GM21576 (cell line): ENCODE measurements around the gene TRIM33.
A peak's percentile ranks its signal among the peaks of the same experiment; 100 is the strongest.

ENCODE experiments used
- ATAC-seq: cut with Tn5 transposase; IDR thresholded peaks from one replicate; pipeline ENCODE4 v1.9.1; 2021; ENCODE audit warnings: mild to moderate bottlenecking, moderate library complexity; ENCODE audit not compliant: unreplicated experiment

The TRIM33 gene

GRCh38 chr1:114511032-114511785 lies at the start of gene TRIM33:
Gene TRIM33 (minus strand): TSS chr1:114511203. CDS start chr1:114511076, 127 bp downstream.
- peak; percentile 69 for ATAC-seq

DNA sequence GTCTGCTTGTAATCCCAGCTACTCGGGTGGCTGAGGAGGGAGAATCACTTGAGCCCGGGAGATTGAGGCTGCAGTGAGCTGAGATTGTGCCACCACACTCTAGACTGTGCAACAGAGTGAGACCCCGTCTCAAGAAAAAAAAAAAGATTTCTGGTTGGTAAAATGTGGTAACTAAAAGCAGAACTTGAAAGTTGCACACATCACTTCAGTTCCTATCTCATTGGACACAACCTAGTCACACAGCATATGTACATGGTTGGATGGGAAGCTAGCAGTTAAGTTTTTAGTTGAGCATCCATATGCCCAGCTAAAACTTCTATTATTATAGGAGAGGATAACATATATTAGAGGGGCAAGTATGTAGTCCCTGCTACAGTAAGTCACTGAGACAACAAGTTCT lies 48.4 kb upstream of the TRIM33 start:
- peak; percentile 63 for ATAC-seq

DNA sequence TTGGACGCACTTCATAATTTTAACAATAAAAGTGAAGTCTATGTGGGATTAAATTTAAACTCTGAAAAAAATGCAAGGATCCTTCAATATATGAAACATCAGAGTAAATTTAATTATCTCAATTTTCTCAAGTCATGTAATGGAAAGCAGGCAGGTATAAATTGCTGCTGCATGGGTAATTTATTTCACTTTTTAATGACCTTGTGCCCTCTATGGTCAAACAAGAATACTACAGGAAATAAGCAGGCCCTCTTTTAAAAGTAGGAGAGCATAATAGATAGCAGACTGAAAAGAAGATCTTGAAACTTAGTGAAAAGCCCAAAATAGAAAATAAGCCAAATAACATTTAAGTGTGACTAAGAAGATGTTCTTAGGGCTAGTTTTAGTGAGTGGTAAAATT lies 47.5 kb upstream of the TRIM33 start:
- no peak for ATAC-seq

DNA sequence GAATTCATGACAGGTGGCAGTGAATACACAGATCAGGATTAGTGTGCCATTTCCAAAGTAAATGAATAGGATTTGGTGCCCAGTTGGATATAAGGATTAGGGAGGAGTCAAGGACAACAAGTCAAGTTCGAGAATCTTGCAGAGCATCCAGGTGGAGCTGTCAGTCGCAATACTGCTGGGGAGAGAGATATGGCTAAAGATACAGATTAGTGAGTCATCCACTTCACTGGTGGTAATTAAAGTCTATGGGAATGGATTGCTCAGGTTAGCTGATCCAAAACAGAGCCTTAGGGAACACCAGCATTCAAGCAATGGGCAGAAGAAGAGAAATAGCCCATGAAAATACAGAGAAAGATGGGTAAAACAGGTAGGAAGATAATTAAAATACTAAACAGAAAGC lies 43.6 kb upstream of the TRIM33 start:
- ATAC-seq: no peak

DNA sequence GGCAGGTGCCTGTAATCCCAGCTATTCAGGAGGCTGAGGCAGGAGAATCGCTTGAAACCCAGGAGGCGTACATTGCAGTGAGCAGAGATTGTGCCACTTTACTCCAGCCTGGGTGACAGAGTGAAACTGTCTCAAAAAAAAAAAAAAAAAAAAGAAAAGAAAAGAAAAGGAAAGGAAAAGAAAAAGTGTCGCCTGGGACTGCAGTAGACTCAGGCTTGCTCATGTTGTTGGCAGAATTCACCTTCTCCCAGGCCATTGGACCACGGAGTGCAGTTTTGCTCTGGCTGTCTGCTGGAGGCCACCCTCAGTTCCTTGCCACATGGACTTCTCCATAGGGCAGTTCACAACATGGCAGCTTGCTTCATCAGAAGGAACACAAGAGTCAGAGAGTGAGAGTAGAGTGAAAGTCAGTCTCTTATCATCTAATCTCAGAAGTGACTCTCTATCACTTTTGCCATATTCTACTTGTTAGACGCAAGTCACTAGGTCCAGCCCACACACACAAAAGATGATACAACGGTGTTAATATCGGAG lies 41.2 kb upstream of the TRIM33 start:
- no peak for ATAC-seq

GRCh38 chr1:114551400-114551799 lies 40.4 kb upstream of the TRIM33 start:
- ATAC-seq: no peak

- no peak for ATAC-seq
These were observed 39.3 kb upstream of the TRIM33 start for GRCh38 chr1:114550336-114550735.

DNA sequence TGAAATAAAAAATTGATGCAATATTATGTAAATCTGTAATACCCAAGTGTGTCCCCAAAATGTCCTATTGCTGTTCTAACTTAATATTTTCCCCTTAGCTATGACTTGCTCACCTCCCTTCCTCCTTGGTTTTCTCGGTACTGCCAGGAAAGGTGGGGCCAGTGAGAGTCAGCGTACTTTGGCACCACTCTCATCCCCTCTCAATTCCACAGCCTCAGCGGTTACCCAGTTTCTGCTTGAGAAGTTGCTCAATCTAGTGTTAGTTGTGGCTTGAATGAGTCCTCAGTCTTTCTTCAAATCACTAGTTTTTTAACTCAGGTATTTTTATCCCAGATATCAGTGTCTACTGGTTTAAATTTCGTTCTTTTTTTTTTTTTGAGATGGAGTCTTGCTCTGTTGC lies 38.1 kb upstream of the TRIM33 start:
- ATAC-seq: no peak

- ATAC-seq: no peak
These were observed 36.1 kb upstream of the TRIM33 start for GRCh38 chr1:114547076-114547475.

DNA sequence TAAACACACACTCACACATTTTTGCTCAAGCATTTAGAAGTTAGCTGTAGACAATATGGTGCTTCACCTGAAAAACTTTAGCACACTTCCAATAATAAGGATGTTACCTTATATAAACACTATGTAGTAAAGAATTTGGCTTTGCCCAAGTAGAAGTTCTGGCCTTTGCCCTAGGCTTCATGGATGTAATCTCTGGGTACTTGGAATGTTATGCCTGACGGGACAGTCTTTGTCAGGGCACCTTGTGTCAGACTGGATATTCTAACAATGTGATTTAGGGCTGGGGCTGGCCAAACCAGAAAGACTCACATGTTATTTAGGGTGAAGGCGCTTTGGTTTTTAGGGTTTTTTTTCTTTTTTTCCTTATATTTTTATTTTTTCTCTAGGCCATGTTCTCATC lies 34.8 kb upstream of the TRIM33 start:
- ATAC-seq: no peak

DNA sequence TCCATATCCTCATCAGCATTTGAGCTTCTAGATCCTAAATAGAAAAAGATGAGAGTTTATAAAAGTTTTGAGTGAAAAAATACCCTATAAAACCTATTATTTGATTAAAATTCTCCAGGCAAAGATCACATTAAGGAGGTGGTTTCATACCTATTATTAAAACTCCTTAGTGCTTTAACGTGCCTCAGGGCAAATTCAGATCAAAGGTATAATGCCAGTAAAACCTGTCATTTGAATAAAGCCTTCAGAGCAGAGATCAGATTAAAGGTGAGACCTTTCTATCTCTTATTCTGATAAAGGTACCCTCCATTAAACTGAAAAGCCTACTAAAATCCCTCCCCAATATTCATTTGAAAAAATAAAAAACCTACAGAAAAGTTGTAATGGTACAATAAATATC lies 34.3 kb upstream of the TRIM33 start:
- no peak for ATAC-seq

GRCh38 chr1:114540821-114541220 lies 29.8 kb upstream of the TRIM33 start:
- no peak for ATAC-seq

- ATAC-seq: no peak
These were observed 29.3 kb upstream of the TRIM33 start for GRCh38 chr1:114540272-114540671.

DNA sequence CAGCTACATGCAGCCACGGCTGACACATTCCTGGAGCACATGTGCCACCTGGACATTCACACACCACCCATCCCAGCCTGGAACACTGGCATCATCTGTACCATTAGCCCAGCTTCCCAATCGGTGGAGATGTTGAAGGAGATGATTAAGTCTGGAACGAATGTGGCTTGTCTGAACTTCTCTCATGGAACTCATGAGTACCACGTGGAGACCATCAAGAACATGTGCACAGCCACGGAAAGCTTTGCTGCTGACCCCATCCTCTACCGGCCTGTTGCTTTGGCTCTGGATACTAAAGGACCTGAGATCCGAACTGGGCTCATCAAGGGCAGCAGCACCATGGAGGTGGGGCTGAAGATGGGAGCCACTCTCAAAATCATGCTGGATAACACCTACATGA lies 25.0 kb upstream of the TRIM33 start:
- ATAC-seq: no peak

DNA sequence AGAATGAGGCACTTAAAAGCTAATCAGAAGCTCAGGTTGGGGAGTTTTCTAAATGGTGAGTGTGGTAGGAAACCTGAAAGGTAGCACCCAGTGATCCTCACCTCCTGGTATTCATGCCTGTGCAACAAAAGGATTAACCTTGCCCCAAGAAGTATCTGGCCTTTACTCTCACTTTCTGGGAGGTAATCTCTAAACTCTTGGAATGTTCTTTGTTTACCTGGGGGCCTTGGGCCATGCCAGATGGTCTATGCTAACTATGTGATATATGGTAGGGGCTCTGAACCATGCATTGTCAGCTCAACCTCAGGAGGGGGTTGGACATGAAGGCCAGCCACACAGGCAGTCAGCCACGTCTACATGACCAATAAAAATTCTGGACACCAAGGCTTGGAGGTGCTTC lies 24.4 kb upstream of the TRIM33 start:
- ATAC-seq: no peak

GRCh38 chr1:114531094-114531493 lies 20.1 kb upstream of the TRIM33 start:
- no peak for ATAC-seq

GRCh38 chr1:114530224-114530623 lies 19.2 kb upstream of the TRIM33 start:
- no peak for ATAC-seq

- no peak for ATAC-seq
These were observed 13.9 kb upstream of the TRIM33 start for GRCh38 chr1:114524944-114525343.

- no peak for ATAC-seq
These were observed 11.2 kb upstream of the TRIM33 start for GRCh38 chr1:114522264-114522575.

GRCh38 chr1:114521396-114522263 lies 10.6 kb upstream of the TRIM33 start:
- no peak for ATAC-seq

DNA sequence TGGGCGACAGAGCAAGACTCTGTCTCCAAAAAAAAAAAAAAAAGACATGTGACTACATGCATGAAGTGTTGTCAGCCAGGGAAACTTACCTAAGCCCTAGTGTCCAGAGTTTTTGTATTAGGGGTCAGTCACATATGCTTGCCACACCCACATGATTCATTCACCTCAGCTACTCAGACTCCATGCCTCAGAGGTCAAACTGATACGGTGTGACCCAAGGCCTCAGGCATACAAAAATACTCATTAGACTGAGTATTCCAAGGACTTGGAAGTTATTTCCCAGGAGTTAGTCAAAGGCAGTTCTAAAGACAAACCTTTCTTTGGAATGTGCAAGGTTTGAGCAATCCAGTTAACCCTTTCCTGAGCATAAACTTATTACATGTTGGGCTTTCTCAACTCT lies 6.3 kb upstream of the TRIM33 start:
- ATAC-seq: no peak
